Trophoblast cell (in vitro differentiated cells and primary cell): ENCODE data around the gene SELENOH.
A peak's percentile ranks its signal among the peaks of the same experiment; 100 is the strongest.

Experiments used
- DNase-seq, 2 donors: peaks; one replicate each; pipeline ENCODE4 v3.0.0-alpha.2; 2016
- H2AFZ ChIP-seq: 2 replicates; pipeline ENCODE4 v1.6.1; 2013; ENCODE audit warnings: low read length, moderate library complexity, mild to moderate bottlenecking; ENCODE audit not compliant: insufficient read depth, poor library complexity
- H2AK5ac ChIP-seq: 2 replicates; pipeline ENCODE4 v1.6.1; 2013; ENCODE audit warnings: mild to moderate bottlenecking, low read length
- H2BK120ac ChIP-seq: 2 replicates; pipeline ENCODE4 v1.6.1; 2013; ENCODE audit warnings: low read length, mild to moderate bottlenecking, moderate library complexity; ENCODE audit not compliant: insufficient read depth, poor library complexity
- H2BK12ac ChIP-seq: 2 replicates; pipeline ENCODE4 v1.6.1; 2013; ENCODE audit warnings: mild to moderate bottlenecking, low read length, moderate library complexity
- H2BK5ac ChIP-seq: 2 replicates; pipeline ENCODE4 v1.6.1; 2013; ENCODE audit warnings: low read length, low read depth, moderate library complexity, mild to moderate bottlenecking; ENCODE audit not compliant: poor library complexity
- H3K14ac ChIP-seq: 2 replicates; pipeline ENCODE4 v1.6.1; 2013; ENCODE audit warnings: mild to moderate bottlenecking, low read length
- H3K18ac ChIP-seq: 2 replicates; pipeline ENCODE4 v1.6.1; 2013; ENCODE audit warnings: mild to moderate bottlenecking, low read length
- H3K23ac ChIP-seq: 2 replicates; pipeline ENCODE4 v1.6.1; 2013; ENCODE audit warnings: low read length
- H3K27ac ChIP-seq: 2 replicates; pipeline ENCODE4 v1.5.1; 2013; ENCODE audit warnings: low read depth, mild to moderate bottlenecking, inconsistent platforms, low read length, moderate library complexity
- H3K27me3 ChIP-seq: 2 replicates; pipeline ENCODE4 v1.6.1; 2013; ENCODE audit warnings: inconsistent platforms, mild to moderate bottlenecking, low read length, moderate library complexity; ENCODE audit not compliant: insufficient read depth
- H3K36me3 ChIP-seq, 2 experiments: 1 replicate in 1 of 2; 2 replicates in 1 of 2; pipeline ENCODE4 v1.6.1; 2013; ENCODE audit warnings: low read length in 2 of 2, mild to moderate bottlenecking in 2 of 2, moderate library complexity in 1 of 2; ENCODE audit not compliant: insufficient read depth in 2 of 2, control insufficient read depth in 1 of 2
- H3K4ac ChIP-seq: 2 replicates; pipeline ENCODE4 v1.6.1; 2013; ENCODE audit warnings: low read depth, mild to moderate bottlenecking, low read length, moderate library complexity
- H3K4me1 ChIP-seq, 2 experiments: 1 replicate in 1 of 2; 2 replicates in 1 of 2; pipeline ENCODE4 v1.6.1; 2013; ENCODE audit warnings: low read length in 2 of 2, mild to moderate bottlenecking in 2 of 2, moderate library complexity in 1 of 2; ENCODE audit not compliant: insufficient read depth in 2 of 2, control insufficient read depth in 1 of 2
- H3K4me2 ChIP-seq: 2 replicates; pipeline ENCODE4 v1.6.1; 2013; ENCODE audit warnings: inconsistent platforms, mild to moderate bottlenecking, low read length, moderate library complexity
- H3K4me3 ChIP-seq: 2 replicates; pipeline ENCODE4 v1.5.1; 2013; ENCODE audit warnings: mild to moderate bottlenecking, low read depth, low read length, inconsistent platforms
- H3K79me1 ChIP-seq: one replicate; pipeline ENCODE4 v1.6.1; 2013; ENCODE audit warnings: low read length
- H3K79me2 ChIP-seq: 2 replicates; pipeline ENCODE4 v1.6.1; 2013; ENCODE audit warnings: low read length, mild to moderate bottlenecking; ENCODE audit not compliant: control insufficient read depth, insufficient read depth, poor library complexity
- H3K9ac ChIP-seq: 2 replicates; pipeline ENCODE4 v1.6.1; 2013; ENCODE audit warnings: mild to moderate bottlenecking, low read length
- H3K9me3 ChIP-seq: 2 replicates; pipeline ENCODE4 v1.6.1; 2013; ENCODE audit warnings: low read depth, mild to moderate bottlenecking, control low read depth, inconsistent platforms, low read length; ENCODE audit not compliant: insufficient read depth
- H4K12ac ChIP-seq: 2 replicates; pipeline ENCODE4 v1.6.1; 2013; ENCODE audit warnings: low read depth, mild to moderate bottlenecking, low read length, moderate library complexity
- H4K8ac ChIP-seq: 2 replicates; pipeline ENCODE4 v1.6.1; 2013; ENCODE audit warnings: low read depth, mild to moderate bottlenecking, low read length, moderate library complexity
- H4K91ac ChIP-seq: one replicate; pipeline ENCODE4 v1.6.1; 2013; ENCODE audit warnings: low read depth, mild to moderate bottlenecking, low read length, moderate library complexity
- WGBS: extraction: QIAGEN DNeasy Blood & Tissue Kit; methylation state at CpG from one replicate; pipeline ENCODE4 v1.1.7; 2013; ENCODE audit warnings: missing lambda C conversion rate; ENCODE audit not compliant: insufficient read length, insufficient coverage; ENCODE audit errors: extremely low coverage; 5-methylcytosine and 5-hydroxymethylcytosine counted together

SELENOH gene

GRCh38 chr11:57779276-57779675, 38.0 kb downstream of the SELENOH start:
- no CpG with 5 or more reads among the region's 1 CpG for WGBS

DNA sequence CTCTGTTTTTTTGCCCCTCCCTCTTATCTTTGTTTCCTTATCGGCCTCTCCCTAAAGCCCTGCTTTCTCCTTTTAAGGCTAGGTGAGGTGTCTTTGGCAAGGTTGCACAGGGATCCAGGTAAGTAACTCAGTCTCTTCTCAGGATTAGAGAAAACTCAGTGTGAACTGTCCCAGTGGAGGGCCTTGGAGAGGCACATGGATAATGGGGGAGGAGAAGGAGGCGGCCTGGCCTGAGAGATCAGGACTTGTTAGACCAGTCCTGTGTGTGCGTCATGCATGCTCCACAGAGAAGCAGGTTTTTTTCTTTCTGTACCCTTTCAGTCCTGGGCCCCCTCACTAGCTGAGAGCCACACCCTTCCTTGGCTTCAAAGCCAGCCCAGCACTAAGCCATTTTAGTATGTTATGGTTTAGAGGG, 40.2 kb downstream of the SELENOH start:
- Histone ChIP-seq H3K79me1 (peaks cover 34% of the 10 kb centered on the region), H3K4me2 (peak overlapping the region; percentile 32), H3K23ac (no peak overlapping the region), H3K4me1 (peaks cover 15 to 33% of the 10 kb centered on the region in 2 experiments), H2AK5ac (no peak overlapping the region), H2AFZ (no peak overlapping the region), H3K18ac (no peak overlapping the region), H3K4me3 (no peak overlapping the region), H3K27me3 (no peaks in the 10 kb centered on the region), H2BK12ac (no peak overlapping the region), H4K12ac (no peak overlapping the region), H2BK120ac (peak overlapping the region; percentile 79), H4K8ac (no peak overlapping the region), H2BK5ac (peak overlapping the region; percentile 90), H3K4ac (no peak overlapping the region), H3K27ac (peak overlapping the region; percentile 98), H3K9me3 (no peaks in the 10 kb centered on the region), H3K79me2 (peaks cover 28% of the 10 kb centered on the region), H4K91ac (no peak overlapping the region), H3K36me3 (peaks cover 0 to 2% of the 10 kb centered on the region in 2 experiments), H3K9ac (no peak overlapping the region), H3K14ac (no peak overlapping the region)
- peak; percentile 86 for DNase-seq
- WGBS, result no CpG with 5 or more reads among the region's 3 CpGs

More at GRCh38 chr11:57779276-57779675, 38.0 kb downstream of the SELENOH start:
- Histone ChIP-seq H2AK5ac (no peak overlapping the region), H3K4me1 (peaks cover 18 to 46% of the 10 kb centered on the region in 2 experiments), H2BK12ac (no peak overlapping the region), H2BK5ac (no peak overlapping the region), H3K18ac (no peak overlapping the region), H3K36me3 (no peaks in the 10 kb centered on the region), H3K27me3 (no peaks in the 10 kb centered on the region), H4K8ac (peak overlapping the region; percentile 48), H4K12ac (no peak overlapping the region), H3K23ac (no peak overlapping the region), H3K14ac (no peak overlapping the region), H3K9ac (no peak overlapping the region), H3K79me1 (peaks cover 37% of the 10 kb centered on the region), H3K9me3 (no peaks in the 10 kb centered on the region), H4K91ac (peak overlapping the region; percentile 32), H2BK120ac (peak overlapping the region; percentile 56), H3K4ac (no peak overlapping the region), H3K27ac (peak overlapping the region; percentile 100), H3K4me2 (peak overlapping the region; percentile 55), H2AFZ (no peak overlapping the region), H3K79me2 (peaks cover 22% of the 10 kb centered on the region), H3K4me3 (no peak overlapping the region)
- peak; percentile 85 to 91 for DNase-seq

- H4K91ac ChIP-seq, result no peak overlapping the region
- H3K4me1 ChIP-seq, result peaks cover 14 to 26% of the 10 kb centered on the region in 2 experiments
- H3K27ac ChIP-seq, result no peak overlapping the region
- H4K8ac ChIP-seq, result no peak overlapping the region
- no peak overlapping the region for H3K18ac ChIP-seq
- H2AFZ ChIP-seq, result no peak overlapping the region
- H2BK12ac ChIP-seq, result no peak overlapping the region
- no peak overlapping the region for H2BK5ac ChIP-seq
- no CpG with 5 or more reads among the region's 2 CpGs for WGBS
- no peak overlapping the region for H2BK120ac ChIP-seq
- no peak overlapping the region for H3K23ac ChIP-seq
- H3K27me3 ChIP-seq, result no peaks in the 10 kb centered on the region
- DNase-seq, result no peak
- no peak overlapping the region for H3K4me3 ChIP-seq
- H3K79me2 ChIP-seq, result peaks cover 30% of the 10 kb centered on the region
- H3K79me1 ChIP-seq, result peaks cover 20% of the 10 kb centered on the region
- H3K4ac ChIP-seq, result peak overlapping the region; percentile 49
- H3K36me3 ChIP-seq, result peaks cover 0 to 2% of the 10 kb centered on the region in 2 experiments
- H3K14ac ChIP-seq, result no peak overlapping the region
- no peak overlapping the region for H3K9ac ChIP-seq
- H4K12ac ChIP-seq, result no peak overlapping the region
- H2AK5ac ChIP-seq, result no peak overlapping the region
- H3K4me2 ChIP-seq, result no peak overlapping the region
- H3K9me3 ChIP-seq, result no peaks in the 10 kb centered on the region
Measured at GRCh38 chr11:57785072-57785471, 43.8 kb downstream of the SELENOH start.

GRCh38 chr11:57786436-57786835, 45.1 kb downstream of the SELENOH start:
- H3K27ac ChIP-seq, result peak overlapping the region; percentile 67
- no peak overlapping the region for H3K4me3 ChIP-seq
- no peak overlapping the region for H2BK12ac ChIP-seq
- peaks cover 11% of the 10 kb centered on the region for H3K79me1 ChIP-seq
- H3K4me1 ChIP-seq, result peaks cover 14 to 24% of the 10 kb centered on the region in 2 experiments
- no peak overlapping the region for H2AK5ac ChIP-seq
- H2BK5ac ChIP-seq, result no peak overlapping the region
- no peak overlapping the region for H4K91ac ChIP-seq
- H2BK120ac ChIP-seq, result no peak overlapping the region
- H3K36me3 ChIP-seq, result peaks cover 3 to 5% of the 10 kb centered on the region in 2 experiments
- H3K14ac ChIP-seq, result no peak overlapping the region
- H4K8ac ChIP-seq, result no peak overlapping the region
- DNase-seq, result peak; percentile 35 to 56
- no peaks in the 10 kb centered on the region for H3K9me3 ChIP-seq
- WGBS, result no CpG with 5 or more reads among the region's 4 CpGs
- H3K4ac ChIP-seq, result no peak overlapping the region
- H2AFZ ChIP-seq, result no peak overlapping the region
- no peak overlapping the region for H3K9ac ChIP-seq
- no peak overlapping the region for H4K12ac ChIP-seq
- H3K4me2 ChIP-seq, result no peak overlapping the region
- H3K18ac ChIP-seq, result no peak overlapping the region
- H3K27me3 ChIP-seq, result no peaks in the 10 kb centered on the region
- no peak overlapping the region for H3K23ac ChIP-seq
- H3K79me2 ChIP-seq, result peaks cover 31% of the 10 kb centered on the region
